Measurements from ENCODE around the gene ZNF365.

DNA sequence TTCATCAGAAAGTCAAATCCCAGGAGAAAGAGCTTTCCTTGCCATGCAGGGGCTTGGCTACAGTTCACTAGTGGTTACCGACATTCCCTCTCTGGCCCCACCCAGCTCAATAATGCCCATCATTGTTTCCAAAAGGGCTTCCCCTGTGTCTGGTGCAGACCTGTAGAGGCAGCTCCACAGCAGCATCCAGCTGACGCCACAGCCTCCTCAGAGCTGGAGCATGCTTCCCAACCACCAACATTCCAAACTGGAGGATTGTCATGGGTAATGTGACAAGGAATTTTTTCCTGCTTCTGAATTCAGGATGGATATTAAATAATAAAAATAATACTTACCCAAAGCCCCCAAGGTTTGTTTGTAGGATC, 77.4 kb downstream of the ZNF365 start:
- no peak for TF ChIP-seq EZH2phosphoT487 (IDR thresholded peaks at IDR 0.05)
- TF ChIP-seq, protein P1, sequence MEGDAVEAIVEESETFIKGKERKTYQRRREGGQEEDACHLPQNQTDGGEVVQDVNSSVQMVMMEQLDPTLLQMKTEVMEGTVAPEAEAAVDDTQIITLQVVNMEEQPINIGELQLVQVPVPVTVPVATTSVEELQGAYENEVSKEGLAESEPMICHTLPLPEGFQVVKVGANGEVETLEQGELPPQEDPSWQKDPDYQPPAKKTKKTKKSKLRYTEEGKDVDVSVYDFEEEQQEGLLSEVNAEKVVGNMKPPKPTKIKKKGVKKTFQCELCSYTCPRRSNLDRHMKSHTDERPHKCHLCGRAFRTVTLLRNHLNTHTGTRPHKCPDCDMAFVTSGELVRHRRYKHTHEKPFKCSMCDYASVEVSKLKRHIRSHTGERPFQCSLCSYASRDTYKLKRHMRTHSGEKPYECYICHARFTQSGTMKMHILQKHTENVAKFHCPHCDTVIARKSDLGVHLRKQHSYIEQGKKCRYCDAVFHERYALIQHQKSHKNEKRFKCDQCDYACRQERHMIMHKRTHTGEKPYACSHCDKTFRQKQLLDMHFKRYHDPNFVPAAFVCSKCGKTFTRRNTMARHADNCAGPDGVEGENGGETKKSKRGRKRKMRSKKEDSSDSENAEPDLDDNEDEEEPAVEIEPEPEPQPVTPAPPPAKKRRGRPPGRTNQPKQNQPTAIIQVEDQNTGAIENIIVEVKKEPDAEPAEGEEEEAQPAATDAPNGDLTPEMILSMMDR (IDR thresholded peaks at IDR 0.05), result no peak
